MM.1S (cell line): Measurements from ENCODE around the gene PSMD3.
"Not testable (repeated sequence)": the region's sequence is repeated elsewhere in the genome, so short reads cannot be mapped to it uniquely, and the experiment has no call there.

Experiments
- DNase-seq: peaks from one replicate; pipeline ENCODE4 v3.0.0-alpha.2; 2015
- H2AFZ ChIP-seq: fragments of 300-600 bp; sonication (generic); 2 replicates; pipeline ENCODE4 v1.6.0; 2016; ENCODE audit warnings: antibody characterized with exemption, low read length
- H3F3A ChIP-seq: fragments of 300-600 bp; sonication (generic); 2 replicates; pipeline ENCODE4 v1.6.1; 2016; ENCODE audit warnings: mild to moderate bottlenecking, antibody characterized with exemption, low read length, moderate library complexity, mixed read lengths; ENCODE audit not compliant: insufficient read depth
- H3K27ac ChIP-seq: fragments of 300-600 bp; sonication (generic); 2 replicates; pipeline ENCODE4 v1.5.1; 2016; ENCODE audit warnings: mild to moderate bottlenecking, low read length
- H3K27me3 ChIP-seq: fragments of 300-600 bp; sonication (generic); replicated peaks from 2 replicates; pipeline ENCODE4 v1.6.0; 2016; ENCODE audit warnings: low read length; ENCODE audit not compliant: insufficient read depth
- H3K36me3 ChIP-seq: fragments of 300-600 bp; sonication (generic); replicated peaks from 2 replicates; pipeline ENCODE4 v1.6.1; 2016; ENCODE audit warnings: mild to moderate bottlenecking, low read length, mixed read lengths; ENCODE audit not compliant: insufficient read depth
- H3K4me1 ChIP-seq: fragments of 300-600 bp; sonication (generic); 2 replicates; pipeline ENCODE4 v1.6.1; 2016; ENCODE audit warnings: low read length, mixed read lengths
- H3K4me2 ChIP-seq: fragments of 300-600 bp; sonication (generic); 2 replicates; pipeline ENCODE4 v1.6.0; 2016; ENCODE audit warnings: low read depth, low read length
- H3K4me3 ChIP-seq: fragments of 300-600 bp; sonication (generic); 2 replicates; pipeline ENCODE4 v1.5.1; 2016; ENCODE audit warnings: low read length, mixed read lengths
- H3K79me2 ChIP-seq: fragments of 300-600 bp; sonication (generic); 2 replicates; pipeline ENCODE4 v1.6.1; 2016; ENCODE audit warnings: mixed run types, low read length, mixed read lengths
- H3K9ac ChIP-seq: fragments of 300-600 bp; sonication (generic); 2 replicates; pipeline ENCODE4 v1.6.1; 2016; ENCODE audit warnings: low read length, mixed read lengths
- H3K9me2 ChIP-seq: fragments of 300-600 bp; sonication (generic); replicated peaks from 2 replicates; pipeline ENCODE4 v1.6.1; 2016; ENCODE audit warnings: mild to moderate bottlenecking, low read length, mixed read lengths; ENCODE audit not compliant: insufficient read depth
- H3K9me3 ChIP-seq: fragments of 300-600 bp; sonication (generic); replicated peaks from 2 replicates; pipeline ENCODE4 v1.6.1; 2016; ENCODE audit warnings: mild to moderate bottlenecking, low read length, mixed read lengths; ENCODE audit not compliant: insufficient read depth
- H4K20me1 ChIP-seq: fragments of 300-600 bp; sonication (generic); 2 replicates; pipeline ENCODE4 v1.6.1; 2016; ENCODE audit warnings: mild to moderate bottlenecking, low read length, moderate library complexity, mixed read lengths; ENCODE audit not compliant: insufficient read depth
- EZH2 ChIP-seq: fragments of 300-600 bp; sonication (generic); optimal IDR thresholded peaks from 2 replicates; pipeline ENCODE3; 2017; ENCODE audit warnings: low read depth, mild to moderate bottlenecking, antibody characterized with exemption, low read length, mixed read lengths
- EZH2phosphoT487 ChIP-seq: fragments of 300-600 bp; sonication (generic); IDR thresholded peaks from 2 replicates; pipeline ENCODE4 v1.6.1; 2018; ENCODE audit warnings: antibody characterized with exemption, low read length
- TF ChIP-seq, protein P1 (sequence below): fragments of 300-600 bp; sonication (generic); IDR thresholded peaks from 2 replicates; pipeline ENCODE4 v1.5.1; 2016; ENCODE audit warnings: antibody characterized with exemption, low read length, mixed read lengths

PSMD3 gene

DNA sequence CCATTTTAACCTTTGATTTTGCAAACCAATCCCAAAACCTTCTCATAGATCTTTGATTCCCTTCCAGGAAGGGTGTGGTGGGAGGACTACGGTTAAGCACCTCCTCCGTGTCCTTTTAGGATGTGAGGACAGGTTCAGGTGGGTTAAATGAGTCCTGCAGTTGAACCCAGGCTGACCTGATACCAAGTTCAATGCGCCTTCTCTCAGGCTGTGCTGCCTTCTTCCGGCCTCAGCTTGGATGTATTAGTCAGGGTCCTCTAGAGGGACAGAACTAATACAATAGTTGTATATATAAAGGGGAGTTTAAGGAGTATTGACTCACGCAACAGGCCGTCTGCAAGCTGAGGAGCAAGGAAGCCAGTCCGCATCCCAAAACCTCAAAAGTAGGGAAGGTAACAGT, 24.1 kb downstream of the PSMD3 start:
- Histone ChIP-seq H3K9ac (no peak overlapping the region), H3K79me2 (no peaks in the 10 kb centered on the region), H3K27ac (no peak overlapping the region), H3K36me3 (no peaks in the 10 kb centered on the region), H3K9me2 (no peaks in the 10 kb centered on the region), H3F3A (0 out of 2 replicates have a peak, but pooled peaks cover 5% of the 10 kb centered on the region), H4K20me1 (no peaks in the 10 kb centered on the region), H3K9me3 (no peaks in the 10 kb centered on the region), H3K4me1 (no peaks in the 10 kb centered on the region), H3K4me2 (no peak overlapping the region), H2AFZ (no peak overlapping the region), H3K4me3 (no peak overlapping the region), H3K27me3 (no peaks in the 10 kb centered on the region)
- TF ChIP-seq, protein P1, sequence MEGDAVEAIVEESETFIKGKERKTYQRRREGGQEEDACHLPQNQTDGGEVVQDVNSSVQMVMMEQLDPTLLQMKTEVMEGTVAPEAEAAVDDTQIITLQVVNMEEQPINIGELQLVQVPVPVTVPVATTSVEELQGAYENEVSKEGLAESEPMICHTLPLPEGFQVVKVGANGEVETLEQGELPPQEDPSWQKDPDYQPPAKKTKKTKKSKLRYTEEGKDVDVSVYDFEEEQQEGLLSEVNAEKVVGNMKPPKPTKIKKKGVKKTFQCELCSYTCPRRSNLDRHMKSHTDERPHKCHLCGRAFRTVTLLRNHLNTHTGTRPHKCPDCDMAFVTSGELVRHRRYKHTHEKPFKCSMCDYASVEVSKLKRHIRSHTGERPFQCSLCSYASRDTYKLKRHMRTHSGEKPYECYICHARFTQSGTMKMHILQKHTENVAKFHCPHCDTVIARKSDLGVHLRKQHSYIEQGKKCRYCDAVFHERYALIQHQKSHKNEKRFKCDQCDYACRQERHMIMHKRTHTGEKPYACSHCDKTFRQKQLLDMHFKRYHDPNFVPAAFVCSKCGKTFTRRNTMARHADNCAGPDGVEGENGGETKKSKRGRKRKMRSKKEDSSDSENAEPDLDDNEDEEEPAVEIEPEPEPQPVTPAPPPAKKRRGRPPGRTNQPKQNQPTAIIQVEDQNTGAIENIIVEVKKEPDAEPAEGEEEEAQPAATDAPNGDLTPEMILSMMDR = no peak
- TF ChIP-seq EZH2phosphoT487 = no peak
- TF ChIP-seq EZH2 = no peak
- DNase-seq = no peak

DNA sequence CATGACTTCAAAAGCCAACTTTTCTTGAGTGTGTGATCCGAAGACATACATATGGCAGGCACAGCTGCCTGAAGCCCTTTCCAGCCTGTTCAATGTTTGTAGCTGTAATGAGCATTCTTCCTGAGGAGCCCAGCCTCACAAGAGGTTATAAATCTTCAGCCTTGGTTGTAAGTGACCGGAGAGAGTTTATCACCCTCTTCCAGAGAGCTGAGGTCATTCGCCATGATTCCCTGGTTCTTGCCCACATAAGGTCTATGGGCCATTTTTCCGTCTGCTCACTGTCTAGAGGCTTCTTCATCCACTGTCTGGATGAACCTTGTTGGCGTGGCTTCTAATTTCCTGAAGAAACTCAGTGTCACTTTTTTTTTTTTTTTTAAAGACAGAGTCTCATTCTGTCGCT, 24.9 kb downstream of the PSMD3 start:
- no peak for TF ChIP-seq EZH2phosphoT487
- TF ChIP-seq EZH2 = no peak
- TF ChIP-seq, protein P1 = no peak
- Histone ChIP-seq H3K9me2 (no peaks in the 10 kb centered on the region), H2AFZ (no peak overlapping the region), H3F3A (0 out of 2 replicates have a peak, but pooled peaks cover under 1% of the 10 kb centered on the region), H3K79me2 (no peaks in the 10 kb centered on the region), H3K9ac (no peak overlapping the region), H3K4me2 (no peak overlapping the region), H3K4me1 (no peaks in the 10 kb centered on the region), H3K4me3 (no peak overlapping the region), H3K27me3 (no peaks in the 10 kb centered on the region), H3K9me3 (no peaks in the 10 kb centered on the region), H4K20me1 (no peaks in the 10 kb centered on the region), H3K27ac (no peak overlapping the region), H3K36me3 (no peaks in the 10 kb centered on the region)
- DNase-seq = no peak

DNA sequence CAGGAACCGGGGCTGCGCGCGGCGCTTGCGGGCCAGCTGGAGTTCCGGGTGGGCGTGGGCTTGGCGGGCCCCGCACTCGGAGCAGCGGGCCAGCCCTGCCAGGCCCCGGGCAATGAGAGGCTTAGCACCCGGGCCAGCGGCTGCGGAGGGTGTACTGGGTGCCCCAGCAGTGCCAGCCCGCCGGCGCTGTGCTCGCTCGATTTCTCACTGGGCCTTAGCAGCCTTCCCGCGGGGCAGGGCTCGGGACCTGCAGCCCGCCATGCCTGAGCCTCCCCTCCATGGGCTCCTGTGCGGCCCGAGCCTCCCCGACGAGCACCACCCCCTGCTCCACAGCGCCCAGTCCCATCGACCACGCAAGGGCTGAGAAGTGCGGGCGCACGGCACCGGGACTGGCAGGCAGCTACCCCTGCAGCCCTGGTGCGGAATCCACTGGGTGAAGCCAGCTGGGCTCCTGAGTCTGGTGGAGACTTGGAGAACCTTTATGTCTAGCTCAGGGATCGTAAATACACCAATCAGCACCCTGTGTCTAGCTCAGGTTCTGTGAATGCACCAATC, 30.4 kb downstream of the PSMD3 start:
- H3K27ac ChIP-seq, H2AFZ ChIP-seq, H3K4me1 ChIP-seq, H3K9ac ChIP-seq, H3K4me3 ChIP-seq, H3K4me2 ChIP-seq, DNase-seq, H3K9me3 ChIP-seq, H3K36me3 ChIP-seq, H3F3A ChIP-seq, H3K9me2 ChIP-seq, H3K79me2 ChIP-seq, H4K20me1 ChIP-seq, H3K27me3 ChIP-seq: not testable (repeated sequence)

DNA sequence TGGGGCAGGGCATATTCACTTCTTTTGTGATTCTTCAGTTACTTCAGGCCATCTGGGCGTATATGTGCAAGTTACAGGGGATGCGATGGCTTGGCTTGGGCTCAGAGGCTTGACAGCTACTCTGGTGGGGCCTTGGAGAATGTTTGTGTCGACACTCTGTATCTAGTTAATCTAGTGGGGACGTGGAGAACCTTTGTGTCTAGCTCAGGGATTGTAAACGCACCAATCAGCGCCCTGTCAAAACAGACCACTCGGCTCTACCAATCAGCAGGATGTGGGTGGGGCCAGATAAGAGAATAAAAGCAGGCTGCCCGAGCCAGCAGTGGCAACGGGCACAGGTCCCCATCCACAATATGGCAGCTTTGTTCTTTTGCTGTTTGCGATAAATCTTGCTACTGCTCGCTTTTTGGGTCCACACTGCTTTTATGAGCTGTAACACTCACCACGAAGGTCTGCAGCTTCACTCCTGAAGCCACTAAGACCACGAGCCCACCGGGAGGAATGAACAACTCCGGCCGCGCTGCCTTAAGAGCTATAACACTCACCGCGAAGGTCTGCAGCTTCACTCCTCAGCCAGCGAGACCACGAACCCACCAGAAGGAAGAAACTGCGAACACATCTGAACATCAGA, 31.5 kb downstream of the PSMD3 start:
- not testable (repeated sequence) for DNase-seq, H3F3A ChIP-seq, H3K27me3 ChIP-seq, H3K36me3 ChIP-seq, H2AFZ ChIP-seq, H3K79me2 ChIP-seq, H3K9me2 ChIP-seq, H3K4me2 ChIP-seq, H4K20me1 ChIP-seq, H3K27ac ChIP-seq, H3K4me1 ChIP-seq, H3K4me3 ChIP-seq, H3K9ac ChIP-seq, H3K9me3 ChIP-seq
